ENCODE data around the gene JSRP1. TPM values are rescaled to one million over a fixed set of nuclear protein-coding genes. Genes with fewer than 3 reads are reported as not detected.
A peak's percentile ranks its signal among the peaks of the same experiment; 100 is the strongest.

JSRP1 gene
- total RNA-seq, 2 experiments from 2014 or later, result 1.5 to 15.9 TPM

DNA sequence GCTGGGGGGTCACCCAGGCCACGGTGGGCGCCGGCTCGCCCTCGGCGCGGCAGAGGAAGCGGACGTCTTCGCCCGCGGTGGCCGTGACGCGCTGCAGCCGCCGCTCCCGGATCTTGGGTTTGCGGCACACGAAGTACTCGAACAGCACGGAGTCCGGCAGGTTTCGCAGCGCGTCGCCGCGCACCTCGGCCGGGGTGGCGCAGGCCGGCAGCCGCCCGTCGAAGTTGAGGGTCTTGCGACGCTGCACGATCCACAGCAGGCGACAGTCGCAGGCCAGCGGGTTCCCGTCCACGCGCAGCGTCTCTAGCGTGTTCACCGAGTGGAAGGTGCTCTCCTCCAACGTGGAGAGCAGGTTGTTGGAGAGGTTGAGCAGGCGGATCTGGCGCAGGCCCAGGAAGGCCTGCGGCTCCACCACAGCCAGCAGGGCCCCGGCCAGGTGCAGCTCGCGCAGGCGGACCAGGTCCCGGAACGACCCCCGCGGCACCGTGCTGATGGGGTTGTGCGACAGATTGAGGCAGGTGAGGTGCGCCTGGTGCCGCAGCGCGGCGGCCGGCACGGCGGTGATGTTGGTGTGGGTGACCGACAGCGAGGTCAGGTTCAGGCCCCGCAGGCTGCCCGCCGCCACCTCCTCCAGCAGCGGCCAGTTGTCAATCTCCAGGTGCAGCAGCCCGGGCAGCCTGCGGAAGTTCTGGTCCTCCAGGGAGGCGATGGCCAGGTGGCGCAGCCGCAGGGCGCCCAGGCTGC is 34.4 kb upstream of the JSRP1 start:
- POLR2A ChIA-PET, result interaction anchor here (0.6 kb wide), 1 partner anchor 20 kb away, joined by 5 read pairs; no protein-coding TSS in a partner anchor
- DNase-seq (ENCODE audit: low spot score), result no peak
- H3K9me2 ChIP-seq (ENCODE audit: insufficient read depth, low read length), result no peaks in the 10 kb centered on the region
- no peaks in the 10 kb centered on the region for H3K79me2 ChIP-seq (ENCODE audit: insufficient read depth, low read depth, low read length)
- H3K4me3 ChIP-seq (ENCODE audit: low read depth, low read length, poor library complexity, severe bottlenecking), result peak overlapping the region; percentile 73
- CTCF ChIA-PET (ENCODE audit: unreplicated experiment), result no interaction called here
- H3K9me3 ChIP-seq (ENCODE audit: low read length), result no peaks in the 10 kb centered on the region
- H3K27ac ChIP-seq (ENCODE audit: low read depth, low read length, poor library complexity, severe bottlenecking), result no peak overlapping the region
- no peaks in the 10 kb centered on the region; the same call in 1 of the 2 replicates for H4K20me1 ChIP-seq (ENCODE audit: insufficient read depth, low read length)
- intact Hi-C loops (cut with micrococcal nuclease; ENCODE audit: unreplicated experiment), result no loop called here
- peaks cover 41% of the 10 kb centered on the region for H3K4me1 ChIP-seq (ENCODE audit: insufficient read depth, low read length, poor library complexity, severe bottlenecking)
- no peaks in the 10 kb centered on the region for H3K36me3 ChIP-seq (ENCODE audit: insufficient read depth, low read length)
- peak overlapping the region; percentile 69; the same call in 1 of the 2 replicates for H2AFZ ChIP-seq (ENCODE audit: low read length)
- peak overlapping the region; percentile 76 for H3K4me2 ChIP-seq (ENCODE audit: low read length)
- no TSS peak for BruUV-seq (replicated peaks)
- TF ChIP-seq, protein P1, sequence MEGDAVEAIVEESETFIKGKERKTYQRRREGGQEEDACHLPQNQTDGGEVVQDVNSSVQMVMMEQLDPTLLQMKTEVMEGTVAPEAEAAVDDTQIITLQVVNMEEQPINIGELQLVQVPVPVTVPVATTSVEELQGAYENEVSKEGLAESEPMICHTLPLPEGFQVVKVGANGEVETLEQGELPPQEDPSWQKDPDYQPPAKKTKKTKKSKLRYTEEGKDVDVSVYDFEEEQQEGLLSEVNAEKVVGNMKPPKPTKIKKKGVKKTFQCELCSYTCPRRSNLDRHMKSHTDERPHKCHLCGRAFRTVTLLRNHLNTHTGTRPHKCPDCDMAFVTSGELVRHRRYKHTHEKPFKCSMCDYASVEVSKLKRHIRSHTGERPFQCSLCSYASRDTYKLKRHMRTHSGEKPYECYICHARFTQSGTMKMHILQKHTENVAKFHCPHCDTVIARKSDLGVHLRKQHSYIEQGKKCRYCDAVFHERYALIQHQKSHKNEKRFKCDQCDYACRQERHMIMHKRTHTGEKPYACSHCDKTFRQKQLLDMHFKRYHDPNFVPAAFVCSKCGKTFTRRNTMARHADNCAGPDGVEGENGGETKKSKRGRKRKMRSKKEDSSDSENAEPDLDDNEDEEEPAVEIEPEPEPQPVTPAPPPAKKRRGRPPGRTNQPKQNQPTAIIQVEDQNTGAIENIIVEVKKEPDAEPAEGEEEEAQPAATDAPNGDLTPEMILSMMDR (conservative IDR thresholded peaks at IDR 0.05; ENCODE audit: low read length), result no peak
- no peak for TF ChIP-seq EZH2phosphoT487 (IDR thresholded peaks at IDR 0.05; ENCODE audit: borderline replicate concordance, low read depth, low read length)

DNA sequence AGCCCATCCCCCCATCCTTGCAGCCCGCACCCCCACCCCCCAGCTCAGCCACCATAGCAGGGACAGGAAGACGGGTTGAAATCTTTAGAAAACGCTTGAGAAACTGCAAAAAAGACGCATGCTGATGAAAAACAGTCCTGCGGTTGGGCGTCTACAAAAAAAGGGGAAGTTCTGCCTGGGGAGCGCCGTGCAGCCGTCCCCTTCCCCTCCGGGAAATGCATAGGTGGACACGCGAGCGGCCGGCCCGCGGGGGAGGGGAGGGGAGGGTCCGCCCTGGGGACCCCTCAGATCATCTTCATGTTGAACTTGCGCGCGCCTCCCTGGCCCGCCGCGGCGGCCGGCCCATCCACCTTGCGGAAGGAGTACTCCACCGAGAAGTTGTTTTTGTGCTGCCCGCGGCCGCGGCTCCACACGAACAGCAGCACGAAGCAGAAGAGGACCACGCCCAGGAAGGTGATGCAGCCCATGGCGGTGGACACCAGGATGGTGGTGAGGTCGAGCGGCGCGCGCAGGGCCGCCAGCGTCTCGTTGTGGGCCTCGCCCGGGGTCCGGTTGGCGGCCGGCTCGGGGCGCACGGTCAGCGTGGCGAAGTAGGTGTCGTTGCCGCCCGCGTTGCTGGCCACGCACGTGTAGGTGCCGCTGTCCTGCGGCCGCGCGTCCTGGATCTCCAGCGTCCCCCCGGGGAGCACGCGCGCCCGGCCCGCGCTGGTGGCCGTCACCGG is 33.7 kb upstream of the JSRP1 start:
- no peaks in the 10 kb centered on the region for H3K9me3 ChIP-seq (ENCODE audit: low read length)
- H3K9me2 ChIP-seq (ENCODE audit: insufficient read depth, low read length), result no peaks in the 10 kb centered on the region
- peak overlapping the region; percentile 76 for H3K4me2 ChIP-seq (ENCODE audit: low read length)
- intact Hi-C loops (cut with micrococcal nuclease; ENCODE audit: unreplicated experiment), result no loop called here
- CTCF ChIA-PET (ENCODE audit: unreplicated experiment), result interaction anchor here (1.0 kb wide), 1 partner anchor 29 kb away, joined by 9 read pairs; no protein-coding TSS in a partner anchor
- H3K4me3 ChIP-seq (ENCODE audit: low read depth, low read length, poor library complexity, severe bottlenecking), result peak overlapping the region; percentile 73
- POLR2A ChIA-PET, result interaction anchor here (0.8 to 1.6 kb wide), 5 partner anchors 38 to 415 kb away, joined by 3 to 7 read pairs (median 5); partner anchors contain the start of genes GADD45B and LSM7
- TF ChIP-seq EZH2phosphoT487 (IDR thresholded peaks at IDR 0.05; ENCODE audit: borderline replicate concordance, low read depth, low read length), result no peak
- TF ChIP-seq, protein P1 (conservative IDR thresholded peaks at IDR 0.05; ENCODE audit: low read length), result no peak
- no TSS peak for BruUV-seq (replicated peaks)
- H3K4me1 ChIP-seq (ENCODE audit: insufficient read depth, low read length, poor library complexity, severe bottlenecking), result peaks cover 41% of the 10 kb centered on the region
- no peaks in the 10 kb centered on the region; the same call in 1 of the 2 replicates for H4K20me1 ChIP-seq (ENCODE audit: insufficient read depth, low read length)
- DNase-seq (ENCODE audit: low spot score), result peak; percentile 90
- H3K79me2 ChIP-seq (ENCODE audit: insufficient read depth, low read depth, low read length), result no peaks in the 10 kb centered on the region
- H3K27ac ChIP-seq (ENCODE audit: low read depth, low read length, poor library complexity, severe bottlenecking), result peak overlapping the region; percentile 86
- no peaks in the 10 kb centered on the region for H3K36me3 ChIP-seq (ENCODE audit: insufficient read depth, low read length)
- H2AFZ ChIP-seq (ENCODE audit: low read length), result peak overlapping the region; percentile 69; the same call in 1 of the 2 replicates
